GM19468 (cell line): ENCODE measurements around the gene ERGIC1.

Source experiments
- ATAC-seq: cut with Tn5 transposase; IDR thresholded peaks from one replicate; pipeline ENCODE4 v1.9.1; 2021; ENCODE audit warnings: mild to moderate bottlenecking, moderate library complexity, moderate number of reproducible peaks; ENCODE audit not compliant: unreplicated experiment; ENCODE audit errors: extremely low read depth

The ERGIC1 gene

DNA sequence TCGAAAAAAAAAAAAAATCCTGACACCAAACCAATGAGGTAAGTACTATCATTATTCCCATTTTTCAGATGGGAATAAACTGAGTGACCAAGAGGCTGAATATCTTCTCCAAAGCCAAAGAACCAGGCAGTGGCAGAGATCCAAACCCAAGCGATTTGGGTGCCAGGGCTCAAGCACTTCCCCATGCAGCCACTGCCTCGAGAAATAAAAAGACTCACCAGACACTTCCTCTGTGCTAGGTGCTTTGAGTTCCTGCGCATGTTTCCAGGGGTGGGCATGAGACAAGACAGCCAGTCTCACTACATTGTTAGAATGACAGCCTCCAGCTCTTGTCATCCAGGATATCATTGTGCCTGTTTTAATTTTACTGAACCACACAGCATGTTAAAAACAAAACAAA, 122.9 kb downstream of the ERGIC1 start:
- ATAC-seq: no peak

DNA sequence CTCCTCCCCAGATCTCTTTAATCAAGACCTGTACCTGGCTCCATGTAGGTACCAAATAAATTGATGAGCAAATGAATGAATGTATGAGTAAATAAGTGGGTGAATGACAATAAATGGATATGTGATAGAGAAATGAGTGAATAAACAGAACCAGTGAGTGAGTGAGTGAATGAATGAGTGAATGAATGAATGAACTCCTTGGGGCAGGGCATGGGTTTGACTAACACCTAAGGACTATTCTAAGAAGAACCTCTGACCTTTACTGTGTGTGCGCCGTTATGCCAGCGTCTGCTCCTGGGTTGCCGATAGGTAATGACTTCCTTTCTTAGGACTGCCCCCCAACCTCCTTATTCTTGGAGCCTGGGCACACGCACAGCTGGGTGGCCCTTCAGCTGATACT, 123.4 kb downstream of the ERGIC1 start:
- ATAC-seq: no peak

DNA sequence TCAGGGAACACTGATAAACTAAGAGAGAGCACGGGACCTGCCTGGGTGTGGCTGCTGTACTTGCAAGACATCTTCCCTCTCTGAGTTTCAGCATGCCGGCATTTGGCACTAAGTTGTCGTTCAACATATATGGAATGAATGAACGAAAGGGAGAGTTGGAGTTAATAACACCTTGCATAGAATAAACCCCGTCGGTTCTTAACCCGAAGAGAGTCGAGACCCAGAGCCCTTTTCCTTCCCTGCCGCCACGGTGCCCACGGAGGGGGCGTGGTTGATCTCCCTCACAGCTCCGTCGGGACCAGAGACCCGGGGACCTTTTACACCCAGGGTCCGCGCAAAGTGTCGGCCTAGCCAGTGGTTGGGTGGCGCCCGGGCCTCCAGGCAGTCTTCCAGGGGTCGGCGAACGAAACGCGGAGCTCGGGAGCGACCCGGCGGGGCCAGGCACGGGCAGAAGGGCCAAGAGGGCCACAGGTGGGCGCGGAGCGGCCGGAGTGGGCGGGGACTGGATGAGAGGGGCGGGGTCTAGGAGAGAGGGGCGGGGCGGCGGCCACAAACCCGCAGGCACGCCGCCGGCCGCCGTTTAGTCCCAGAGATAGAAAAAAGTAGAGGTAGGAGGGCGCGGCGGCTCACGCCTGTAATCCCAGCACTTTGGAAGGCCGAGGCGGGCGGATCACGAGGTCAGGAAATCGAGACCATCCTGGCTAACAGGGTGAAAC, 124.4 kb downstream of the ERGIC1 start:
- ATAC-seq: no peak

DNA sequence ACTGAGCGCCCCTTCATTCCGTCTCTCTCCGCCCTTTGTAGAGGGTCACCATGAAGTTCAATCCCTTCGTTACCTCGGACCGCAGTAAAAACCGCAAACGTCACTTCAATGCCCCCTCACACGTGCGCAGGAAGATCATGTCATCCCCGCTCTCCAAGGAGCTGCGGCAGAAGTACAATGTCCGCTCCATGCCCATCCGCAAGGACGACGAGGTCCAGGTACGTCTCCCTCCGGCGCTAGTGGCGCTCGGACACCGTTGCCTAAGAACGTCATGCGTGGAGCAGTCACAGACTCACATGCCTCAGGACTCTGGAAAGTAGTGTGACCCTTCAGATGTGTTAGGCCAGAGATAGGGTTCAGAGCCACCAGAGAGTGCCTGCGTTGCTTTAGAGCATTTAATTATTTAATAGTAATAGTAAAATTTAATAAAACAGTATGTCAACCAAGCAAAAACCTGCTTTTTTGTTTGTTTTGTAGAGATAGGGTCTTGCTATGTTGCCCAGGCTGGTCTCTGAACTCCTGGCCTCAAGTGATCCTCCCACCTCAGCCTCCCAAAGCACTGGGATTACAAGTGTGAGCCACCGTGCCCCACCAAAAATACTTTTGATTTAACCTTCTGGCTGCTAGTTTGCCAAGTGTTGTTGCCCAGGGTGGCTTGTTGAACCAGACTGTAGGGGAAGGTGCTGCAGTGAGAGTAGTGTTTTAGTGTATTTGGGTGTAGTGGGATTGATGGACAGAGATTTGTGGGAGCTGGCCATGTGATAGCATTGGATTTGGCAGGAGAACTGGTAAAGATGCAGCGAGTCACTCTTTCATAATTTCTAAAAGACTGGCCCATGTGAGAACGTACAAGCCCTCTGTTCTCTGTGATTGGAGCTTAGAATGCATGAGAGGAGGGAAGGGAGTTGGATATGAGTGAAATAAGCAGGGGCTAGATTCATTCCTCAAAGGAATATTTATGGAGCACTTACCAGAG, 126.1 kb downstream of the ERGIC1 start:
- ATAC-seq: no peak

DNA sequence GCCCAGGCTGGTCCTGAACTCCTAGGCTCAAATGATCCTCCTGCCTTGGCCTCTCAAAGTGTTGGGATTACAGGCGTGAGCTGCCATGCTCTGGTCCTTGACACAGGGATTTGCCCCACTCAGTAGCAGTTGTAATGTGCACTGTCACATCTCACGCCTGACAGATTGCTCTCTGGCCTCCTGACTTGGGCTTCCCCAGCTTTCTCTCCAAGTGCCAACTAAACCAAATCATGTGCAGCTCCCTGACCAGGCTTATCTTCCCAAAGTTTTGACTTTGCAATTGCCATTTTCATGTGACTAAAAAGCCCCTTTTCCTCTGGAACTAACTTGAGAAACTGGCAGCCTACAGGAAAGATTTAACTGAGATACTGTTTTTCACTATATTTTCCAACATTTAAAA, 135.9 kb downstream of the ERGIC1 start:
- ATAC-seq: no peak

DNA sequence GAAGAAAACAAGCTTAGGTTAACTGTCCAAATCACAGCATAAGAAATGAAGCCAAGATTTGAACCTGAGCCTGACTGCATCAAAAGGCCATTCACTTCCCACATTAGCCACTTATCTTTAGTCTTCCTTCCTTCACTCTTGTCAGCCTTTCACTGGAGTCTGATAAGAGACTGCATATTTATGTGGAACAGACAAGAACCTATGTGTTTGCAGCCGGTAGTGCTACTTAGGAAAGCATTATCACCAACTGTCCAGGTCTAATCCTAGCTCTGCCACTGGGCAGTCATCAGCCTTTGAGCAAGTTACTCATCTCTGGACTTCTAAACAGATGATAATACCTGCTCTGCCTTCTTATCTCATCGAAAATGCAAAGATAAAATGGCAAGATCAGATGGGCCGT, 137.4 kb downstream of the ERGIC1 start:
- no peak for ATAC-seq

DNA sequence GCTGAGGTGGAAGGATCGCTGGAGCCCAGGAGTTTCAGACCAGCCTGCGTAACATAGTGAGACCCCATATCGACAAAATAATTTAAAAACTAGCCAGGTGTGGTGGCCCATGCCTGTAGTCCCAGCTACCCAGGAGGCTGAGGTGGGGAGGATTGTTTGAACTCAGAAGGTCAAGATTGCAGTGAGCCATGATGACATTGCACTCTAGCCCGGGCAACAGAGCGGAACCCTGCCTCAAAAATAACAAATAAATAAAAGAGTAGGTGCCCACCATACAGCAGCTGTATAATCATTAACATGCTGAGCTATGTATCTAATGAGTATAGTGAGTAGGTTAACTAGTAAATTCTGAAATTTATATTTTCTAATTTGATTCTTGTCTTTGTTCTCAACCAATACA, 138.5 kb downstream of the ERGIC1 start:
- ATAC-seq: no peak

DNA sequence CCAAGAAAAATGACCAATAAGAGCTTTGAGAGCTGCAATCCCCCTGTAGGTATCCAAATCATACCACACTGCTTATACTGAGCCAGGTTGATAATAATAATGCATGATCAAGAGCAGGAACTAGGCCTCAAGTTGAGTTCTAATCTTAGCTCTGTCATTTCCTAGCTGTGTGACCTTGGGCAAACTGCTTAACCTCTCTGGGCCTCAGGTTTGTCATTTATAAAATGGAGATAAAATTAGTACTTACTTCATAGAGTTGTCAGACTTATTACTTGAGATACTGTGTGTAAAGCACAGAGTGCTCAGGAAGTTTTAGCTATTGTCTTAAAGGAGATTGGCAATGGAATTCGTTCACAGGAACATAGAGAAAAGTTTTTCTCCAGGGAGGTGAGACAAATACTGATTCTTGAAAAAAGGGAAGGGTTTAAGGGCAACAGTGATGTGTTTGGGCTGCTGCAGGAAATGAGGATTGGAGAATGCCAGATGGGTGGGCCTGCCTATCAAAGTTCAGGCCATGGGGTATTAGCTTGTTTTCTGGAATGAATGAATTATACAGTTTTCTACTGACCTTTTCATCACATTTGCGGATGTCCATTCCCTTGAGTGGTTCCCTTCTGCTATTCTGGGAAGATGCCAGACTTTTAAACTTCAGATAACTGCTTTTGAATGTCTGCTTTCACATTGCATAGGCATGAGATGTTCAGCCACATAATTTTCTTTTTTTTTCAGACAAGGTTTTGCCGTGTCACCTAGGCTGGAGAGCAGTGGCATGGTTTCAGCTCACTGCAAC, 139.3 kb downstream of the ERGIC1 start:
- ATAC-seq: no peak

DNA sequence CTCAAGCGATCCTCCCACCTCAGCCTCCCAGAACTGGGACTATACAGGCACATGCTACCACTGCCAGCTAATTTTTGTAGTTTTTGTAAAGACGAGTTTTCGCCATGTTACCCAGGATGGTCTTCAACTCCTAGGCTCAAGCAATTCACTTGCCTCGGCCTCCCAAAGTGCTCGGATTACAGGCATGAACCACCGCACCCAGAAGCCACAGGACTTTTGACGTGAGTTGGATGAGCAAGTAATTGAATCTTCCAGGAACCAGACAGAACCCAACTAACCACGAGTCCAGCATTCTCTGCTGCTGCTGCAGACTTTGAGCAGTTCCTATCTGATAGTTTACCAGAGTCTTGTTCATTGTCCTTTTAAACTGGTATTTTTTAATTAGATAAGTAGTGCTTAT, 139.9 kb downstream of the ERGIC1 start:
- ATAC-seq: no peak

DNA sequence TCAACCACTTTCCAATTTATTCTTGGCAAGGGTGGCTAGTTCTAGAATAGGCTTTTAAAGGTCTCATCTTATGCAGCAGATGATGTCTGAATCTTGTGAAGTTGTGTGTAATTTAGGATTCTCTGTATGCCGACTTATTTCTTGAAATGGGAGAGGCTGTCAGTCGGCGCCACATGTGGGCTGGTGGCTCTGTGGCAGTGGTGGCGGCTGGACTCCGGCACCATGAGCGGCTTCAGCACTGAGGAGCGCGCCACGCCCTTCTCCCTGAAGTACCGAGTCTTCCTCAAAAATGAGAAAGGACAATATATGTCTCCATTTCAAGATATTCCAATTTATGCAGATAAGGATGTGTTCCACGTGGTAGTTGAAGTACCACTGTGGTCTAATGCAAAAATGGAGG, 141.2 kb downstream of the ERGIC1 start:
- no peak for ATAC-seq

DNA sequence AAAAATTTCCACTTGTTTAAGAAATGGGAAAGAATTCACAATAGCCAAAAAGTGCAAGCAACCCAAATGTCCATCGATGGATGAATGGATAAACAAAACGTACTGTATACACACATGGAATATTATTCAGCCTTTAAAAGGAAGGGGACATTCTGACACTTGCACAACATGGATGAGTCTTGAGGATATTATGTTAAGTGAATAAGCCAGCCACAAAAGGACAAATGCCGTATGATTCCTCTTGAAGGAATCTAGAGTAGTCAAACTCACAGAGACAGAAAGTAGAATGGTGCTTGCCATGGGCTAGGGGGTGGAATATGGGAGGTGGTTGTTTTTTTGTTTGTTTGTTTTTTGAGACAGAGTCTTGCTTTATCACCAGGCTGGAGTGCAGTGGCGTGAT, 145.7 kb downstream of the ERGIC1 start:
- ATAC-seq: no peak

DNA sequence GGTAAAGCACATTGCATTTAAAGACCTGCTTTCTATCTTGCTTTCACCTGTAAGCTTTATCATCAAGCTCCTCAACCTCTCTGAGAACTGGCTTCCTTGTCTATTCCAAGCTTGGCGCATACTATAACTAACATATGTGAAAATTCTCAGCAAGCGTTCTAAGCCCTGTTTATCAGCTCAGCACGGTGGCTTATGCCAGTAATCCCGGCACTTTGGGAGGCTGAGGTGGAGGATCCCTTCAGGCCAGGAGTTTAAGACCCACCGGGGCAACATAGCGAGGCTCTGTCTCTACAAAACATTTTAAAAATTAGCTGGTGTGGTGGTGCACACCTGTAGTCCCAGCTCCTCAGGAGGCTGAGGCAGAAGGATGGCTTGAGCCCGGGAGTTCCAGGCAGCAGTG, 147.9 kb downstream of the ERGIC1 start:
- no peak for ATAC-seq

DNA sequence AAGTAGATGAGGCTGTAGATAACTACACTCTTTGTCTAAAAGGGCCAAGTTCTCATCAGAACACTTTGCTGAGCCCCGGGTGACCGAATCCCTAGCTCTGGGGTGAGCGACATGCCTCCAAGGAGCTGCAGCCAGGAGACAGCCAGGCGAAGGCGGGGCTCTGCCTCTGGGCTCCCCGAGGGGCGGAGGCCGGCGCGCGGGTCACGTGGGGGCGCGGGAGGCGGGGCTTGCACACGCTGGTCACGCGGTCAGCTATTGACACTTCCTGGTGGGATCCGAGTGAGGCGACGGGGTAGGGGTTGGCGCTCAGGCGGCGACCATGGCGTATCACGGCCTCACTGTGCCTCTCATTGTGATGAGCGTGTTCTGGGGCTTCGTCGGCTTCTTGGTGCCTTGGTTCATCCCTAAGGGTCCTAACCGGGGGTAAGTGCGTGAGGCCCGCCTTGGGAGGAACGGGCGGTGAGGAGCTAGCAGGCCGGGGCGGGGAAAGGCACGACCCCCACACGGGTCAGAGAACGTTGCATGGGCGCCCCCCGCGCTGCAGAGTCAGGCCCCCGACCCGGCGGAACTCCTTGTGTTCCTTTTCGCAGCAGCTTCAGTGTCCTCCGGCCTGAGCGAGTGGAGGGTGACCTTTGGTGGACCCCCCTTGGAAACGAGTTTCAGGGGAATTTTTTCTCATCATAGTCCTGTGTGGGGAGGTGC, 149.6 kb downstream of the ERGIC1 start, which contains the start of gene ATP6V0E1:
Gene ATP6V0E1, plus strand, starts transcription at position 230 of the 702 bp plus-strand sequence. Its CDS starts 90 bp downstream, at position 320.
- ATAC-seq: peak; percentile 68

DNA sequence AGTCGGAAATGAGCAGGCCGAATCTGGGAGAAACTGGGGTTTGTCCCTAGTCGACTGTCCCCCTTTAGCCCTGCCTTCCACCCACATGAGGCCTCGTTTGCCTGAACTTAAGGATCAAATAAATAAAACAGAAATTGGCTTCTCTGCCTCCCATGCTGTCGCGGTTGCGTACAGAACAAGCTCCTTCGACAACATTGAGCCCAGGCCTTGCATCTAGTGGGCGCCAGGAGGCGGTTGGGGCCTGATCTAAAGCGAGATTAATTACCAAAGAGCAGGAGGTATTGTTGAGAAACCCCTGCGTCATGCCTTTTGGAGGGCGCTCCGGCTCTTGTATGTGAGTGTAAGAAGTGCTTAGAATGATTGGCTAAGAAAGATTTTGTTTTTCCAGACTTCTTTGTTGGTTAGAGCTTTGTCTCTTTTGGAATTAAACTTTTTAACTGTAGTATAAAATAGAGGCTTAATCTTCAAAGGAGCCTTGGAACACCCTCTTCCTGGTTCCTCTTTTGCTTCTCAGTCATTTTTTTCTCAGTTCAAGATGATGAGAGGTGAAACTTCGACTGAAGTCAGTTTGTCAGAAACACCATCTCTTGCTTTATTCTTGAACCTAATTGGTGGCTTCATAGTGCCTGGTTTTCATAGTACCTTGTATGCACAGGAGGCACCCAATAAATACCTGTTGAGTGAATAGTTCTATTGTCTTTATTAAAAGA, 150.3 kb downstream of the ERGIC1 start:
- ATAC-seq: peak; percentile 44

DNA sequence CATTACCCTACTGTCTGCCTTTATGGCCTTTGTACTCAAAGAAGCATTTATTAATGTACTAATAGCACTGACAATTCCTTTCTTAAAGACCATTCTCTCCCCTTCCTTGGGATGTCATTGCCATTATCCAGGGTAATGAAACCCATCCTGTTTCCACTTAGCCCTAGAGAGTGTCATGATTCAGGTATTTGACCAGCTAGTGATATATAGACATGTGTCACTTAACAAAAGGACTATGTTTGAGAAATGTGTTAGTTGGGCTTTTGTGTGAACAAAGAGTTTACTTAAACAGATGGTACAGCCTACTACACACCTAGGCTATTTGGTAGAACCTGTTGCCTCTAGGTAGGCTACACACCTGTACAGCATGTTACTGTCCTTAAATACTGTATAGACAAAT, 151.5 kb downstream of the ERGIC1 start:
- no peak for ATAC-seq

DNA sequence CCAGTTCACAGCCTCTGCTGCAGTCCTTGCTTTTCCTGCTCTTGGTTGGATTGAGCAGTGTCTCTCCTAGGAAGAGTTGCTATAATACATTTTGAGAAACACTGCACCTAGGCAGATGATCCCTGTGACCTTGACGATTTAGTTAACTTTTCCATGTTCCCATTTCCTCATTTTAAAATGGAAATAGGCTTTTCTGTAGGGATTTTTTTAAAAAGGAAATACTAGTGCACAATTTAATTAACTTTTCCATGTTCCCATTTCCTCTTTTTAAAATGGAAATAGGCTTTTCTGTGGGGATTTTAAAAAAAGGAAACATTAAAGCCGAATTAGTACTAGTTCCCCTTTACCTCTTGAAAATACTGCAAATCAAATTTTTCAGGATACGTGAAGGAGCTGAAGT, 154.2 kb downstream of the ERGIC1 start:
- ATAC-seq: no peak

DNA sequence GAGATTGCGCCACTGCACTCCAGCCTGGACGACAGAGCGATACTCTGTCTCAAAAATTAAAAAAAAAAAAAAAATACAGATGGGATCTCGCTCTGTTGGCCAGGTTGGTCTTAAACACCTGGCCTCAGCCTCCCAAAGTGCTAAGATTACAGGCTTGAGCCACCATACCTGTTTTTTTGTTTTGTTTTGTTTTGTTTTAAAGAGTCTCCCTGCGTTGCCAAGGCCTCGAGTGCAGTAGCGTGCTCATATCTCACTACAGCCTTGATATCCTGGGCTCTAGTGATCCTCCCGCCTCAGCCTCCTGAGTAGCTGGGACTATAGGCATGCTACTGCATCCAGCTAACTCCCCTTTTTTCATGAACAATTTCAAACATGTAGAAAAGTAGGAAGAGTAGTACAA, 156.7 kb downstream of the ERGIC1 start:
- ATAC-seq: no peak

DNA sequence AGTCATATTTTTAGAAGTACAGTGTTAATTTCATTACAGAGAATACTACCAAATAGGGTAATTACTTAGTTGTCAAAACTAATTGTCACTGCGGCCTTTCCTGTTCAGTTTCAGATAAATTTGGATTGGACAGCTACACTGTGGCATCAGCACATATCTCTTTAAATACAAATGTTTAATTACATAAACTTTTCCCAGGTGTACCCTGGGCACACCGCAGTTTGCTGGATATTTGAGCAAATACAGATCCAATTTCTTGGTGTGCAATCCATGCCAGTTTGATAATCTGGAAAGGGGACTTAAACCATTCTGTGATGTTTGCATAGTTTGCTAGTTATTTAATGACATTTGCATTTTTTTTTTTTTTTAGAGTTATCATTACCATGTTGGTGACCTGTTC, 160.4 kb downstream of the ERGIC1 start:
- no peak for ATAC-seq

DNA sequence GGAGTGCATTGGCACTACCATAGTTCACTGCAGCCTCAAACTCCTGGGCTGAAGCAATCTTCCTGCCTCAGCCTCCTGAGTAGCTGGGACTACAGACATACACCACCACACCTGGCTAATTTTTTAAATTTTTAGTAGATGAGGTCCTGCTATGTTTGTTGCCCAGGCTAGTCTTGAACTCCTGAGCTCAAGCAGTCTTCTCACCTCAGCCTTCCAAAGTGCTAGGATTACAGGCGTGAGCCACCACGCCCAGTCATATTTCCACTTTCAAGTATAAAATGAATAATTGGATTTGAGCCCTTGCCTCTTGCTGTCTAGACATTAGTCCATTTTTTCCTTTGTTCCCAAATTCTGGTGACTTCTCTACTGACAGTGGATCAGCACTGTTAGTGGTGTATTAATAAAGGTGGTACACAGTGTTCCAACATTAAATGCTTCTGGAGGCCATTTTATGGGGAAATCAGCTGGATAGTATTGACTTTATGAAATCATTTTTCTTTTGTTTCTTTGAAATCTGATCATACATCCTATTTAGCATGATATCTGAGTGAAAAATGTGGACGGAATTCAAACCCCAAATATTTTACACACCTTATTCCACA, 165.4 kb downstream of the ERGIC1 start:
- no peak for ATAC-seq
